ENCODE results near the gene ARHGAP35.

The ARHGAP35 gene

GRCh38 chr19:46904114-46905060 lies 43.6 kb downstream of the ARHGAP35 start:
- peak; percentile 94 for DNase-seq (ENCODE audit: low read depth)

- no peak for DNase-seq (ENCODE audit: low read depth)
Measured at GRCh38 chr19:46906221-46906620, 45.4 kb downstream of the ARHGAP35 start.

GRCh38 chr19:46907880-46908279 lies 47.1 kb downstream of the ARHGAP35 start:
- no peak for DNase-seq (ENCODE audit: low read depth)

GRCh38 chr19:46909356-46909755 lies 48.6 kb downstream of the ARHGAP35 start:
- no peak for DNase-seq (ENCODE audit: low read depth)
